ENCODE data around the gene CYP51A1. TPM values are rescaled to one million over a fixed set of nuclear protein-coding genes. Genes with fewer than 3 reads are reported as not detected.

CYP51A1 gene
- polyA plus RNA-seq, 1 donor (not counting 4 experiments of a cell fraction or from before 2014, with no cell fraction given) = 55.1 TPM

DNA sequence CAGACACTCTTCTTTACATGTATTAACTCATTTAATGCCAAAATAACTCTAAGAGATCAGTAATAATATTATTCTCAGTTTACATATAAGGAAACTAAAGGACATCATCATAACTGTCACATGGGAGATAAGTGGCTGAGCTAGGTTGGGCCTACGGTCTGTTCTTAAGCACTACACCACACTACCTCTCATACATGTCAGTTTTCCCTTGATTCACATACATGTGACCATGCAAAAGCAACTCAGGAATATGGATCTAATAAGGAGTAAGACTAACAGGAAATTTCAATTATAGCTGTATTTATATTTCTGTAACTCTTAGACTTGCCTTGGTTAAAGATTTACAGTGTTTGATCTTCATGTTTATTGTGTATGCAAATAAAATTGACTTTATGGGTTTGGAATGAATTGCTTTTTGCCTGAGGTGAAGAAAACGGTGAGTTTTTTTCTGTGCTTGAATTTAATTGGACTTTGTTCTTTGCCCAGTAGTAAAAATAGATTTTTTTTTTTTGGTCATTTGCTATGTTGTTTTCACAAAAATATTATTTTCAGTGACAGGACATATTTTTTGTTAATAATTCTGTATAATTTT is 69.7 kb downstream of the CYP51A1 start:
- Histone ChIP-seq H3K27ac (ENCODE audit: control insufficient read depth, insufficient read depth, low read length) (no peak overlapping the region), H3K4me1 (ENCODE audit: control insufficient read depth, extremely low read depth, insufficient read depth, low read length) (peaks cover 6% of the 10 kb centered on the region), H3K9me1 (ENCODE audit: control insufficient read depth, extremely low read depth, insufficient read depth, low read length) (no peaks in the 10 kb centered on the region), H3K36me3 (ENCODE audit: control insufficient read depth in 2 of 2, extremely low read depth in 1 of 2, insufficient read depth in 2 of 2, low read length in 2 of 2) (peaks cover 0 to 2% of the 10 kb centered on the region in 2 experiments), H3K4me3 (ENCODE audit: control insufficient read depth in 2 of 3, extremely low read depth in 1 of 3, insufficient read depth in 2 of 3, low read depth in 1 of 3, low read length in 3 of 3) (no peak overlapping the region), H3K4me2 (ENCODE audit: control insufficient read depth, extremely low read depth, insufficient read depth, low read depth, low read length) (no peak overlapping the region), H3K27me3 (ENCODE audit: control insufficient read depth, extremely low read depth, insufficient read depth, low read length) (no peaks in the 10 kb centered on the region), H4K20me1 (ENCODE audit: control insufficient read depth, extremely low read depth, insufficient read depth, low read length) (no peaks in the 10 kb centered on the region), H3K9ac (ENCODE audit: control insufficient read depth, extremely low read depth, insufficient read depth, low read length) (no peak overlapping the region), H3K79me2 (ENCODE audit: control insufficient read depth, insufficient read depth, low read length) (no peaks in the 10 kb centered on the region), H3K9me3 (ENCODE audit: control insufficient read depth, low read depth, low read length) (no peaks in the 10 kb centered on the region), H2AFZ (ENCODE audit: control insufficient read depth, low read length) (no peak overlapping the region)
- FAIRE-seq = no peak
- TF ChIP-seq, protein P1, sequence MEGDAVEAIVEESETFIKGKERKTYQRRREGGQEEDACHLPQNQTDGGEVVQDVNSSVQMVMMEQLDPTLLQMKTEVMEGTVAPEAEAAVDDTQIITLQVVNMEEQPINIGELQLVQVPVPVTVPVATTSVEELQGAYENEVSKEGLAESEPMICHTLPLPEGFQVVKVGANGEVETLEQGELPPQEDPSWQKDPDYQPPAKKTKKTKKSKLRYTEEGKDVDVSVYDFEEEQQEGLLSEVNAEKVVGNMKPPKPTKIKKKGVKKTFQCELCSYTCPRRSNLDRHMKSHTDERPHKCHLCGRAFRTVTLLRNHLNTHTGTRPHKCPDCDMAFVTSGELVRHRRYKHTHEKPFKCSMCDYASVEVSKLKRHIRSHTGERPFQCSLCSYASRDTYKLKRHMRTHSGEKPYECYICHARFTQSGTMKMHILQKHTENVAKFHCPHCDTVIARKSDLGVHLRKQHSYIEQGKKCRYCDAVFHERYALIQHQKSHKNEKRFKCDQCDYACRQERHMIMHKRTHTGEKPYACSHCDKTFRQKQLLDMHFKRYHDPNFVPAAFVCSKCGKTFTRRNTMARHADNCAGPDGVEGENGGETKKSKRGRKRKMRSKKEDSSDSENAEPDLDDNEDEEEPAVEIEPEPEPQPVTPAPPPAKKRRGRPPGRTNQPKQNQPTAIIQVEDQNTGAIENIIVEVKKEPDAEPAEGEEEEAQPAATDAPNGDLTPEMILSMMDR (optimal IDR thresholded peaks at IDR 0.05 in 1 of 3, IDR thresholded peaks at IDR 0.05 in 1 of 3, conservative IDR thresholded peaks at IDR 0.05 in 1 of 3; ENCODE audit: extremely low read depth in 1 of 3, insufficient read depth in 2 of 3, low read length in 3 of 3) = no peak
- no peak for TF ChIP-seq EZH2 (IDR thresholded peaks at IDR 0.05; ENCODE audit: low read length)
- DNase-seq (ENCODE audit: low read depth, low spot score) = no peak
- dilution Hi-C loops (cut with MboI; ENCODE audit: extremely low pct_ligation_motif_present, low sequenced_read_pairs) = no loop called here

Other genes with a start within 250 kb of the CYP51A1 start
- gene AKAP9, start 193.6 kb downstream of the CYP51A1 start, polyA plus RNA-seq = 8.8 to 19.0 TPM (median 15.2 TPM) in 3 replicates
- 0.04 TPM in 2 of 3 replicates, not detected in the other for gene LRRD1, start 44.7 kb upstream of the CYP51A1 start, polyA plus RNA-seq
- 33.3 to 39.5 TPM (median 35.6 TPM) in 3 replicates for gene KRIT1, start 111.4 kb upstream of the CYP51A1 start, polyA plus RNA-seq
- gene ANKIB1, start 111.5 kb upstream of the CYP51A1 start, polyA plus RNA-seq = 28.4 to 37.7 TPM (median 37.0 TPM) in 3 replicates

All from keratinocyte (primary cell).